ENCODE results near the gene VGLL4.

Gene VGLL4

GRCh38 chr3:11661827-11662226 lies 18.1 kb upstream of the VGLL4 start:
- Histone ChIP-seq H2AFZ (ENCODE audit: low read depth, low read length, severe bottlenecking) (no peak overlapping the region), H3K9me3 (ENCODE audit: insufficient read depth, low read length) (no peaks in the 10 kb centered on the region), H3K27ac (ENCODE audit: low read depth, low read length) (no peak overlapping the region), H3K79me2 (ENCODE audit: insufficient read depth, low read length) (no peaks in the 10 kb centered on the region), H3F3A (ENCODE audit: insufficient read depth) (no peaks in the 10 kb centered on the region), H3K9ac (ENCODE audit: low read length) (no peak overlapping the region), H3K36me3 (ENCODE audit: low read length) (no peaks in the 10 kb centered on the region), H4K20me1 (ENCODE audit: low read depth, low read length) (no peaks in the 10 kb centered on the region; the same call in none of the 2 replicates), H3K27me3 (ENCODE audit: low read length) (no peaks in the 10 kb centered on the region), H3K9me2 (replicated peaks; ENCODE audit: insufficient read depth, low read length) (no peaks in the 10 kb centered on the region), H3K4me2 (ENCODE audit: low read depth, low read length, poor library complexity, severe bottlenecking) (no peak overlapping the region), H3K4me3 (ENCODE audit: insufficient read depth, low read length, poor library complexity, severe bottlenecking) (no peak overlapping the region)
- TF ChIP-seq EZH2phosphoT487 (conservative IDR thresholded peaks at IDR 0.05; ENCODE audit: low read length) (no peak), CTCF (IDR thresholded peaks at IDR 0.05; ENCODE audit: insufficient read depth, low read length, poor library complexity, severe bottlenecking) (no peak)

- Histone ChIP-seq H3K9me2 (replicated peaks; ENCODE audit: insufficient read depth, low read length) (no peaks in the 10 kb centered on the region), H3K27me3 (ENCODE audit: low read length) (no peaks in the 10 kb centered on the region), H3F3A (ENCODE audit: insufficient read depth) (no peaks in the 10 kb centered on the region), H3K9me3 (ENCODE audit: insufficient read depth, low read length) (no peaks in the 10 kb centered on the region), H2AFZ (ENCODE audit: low read depth, low read length, severe bottlenecking) (no peak overlapping the region), H3K4me3 (ENCODE audit: insufficient read depth, low read length, poor library complexity, severe bottlenecking) (no peak overlapping the region), H4K20me1 (ENCODE audit: low read depth, low read length) (no peaks in the 10 kb centered on the region; the same call in none of the 2 replicates), H3K36me3 (ENCODE audit: low read length) (no peaks in the 10 kb centered on the region), H3K79me2 (ENCODE audit: insufficient read depth, low read length) (no peaks in the 10 kb centered on the region; the same call in 1 of the 2 replicates), H3K9ac (ENCODE audit: low read length) (no peak overlapping the region), H3K27ac (ENCODE audit: low read depth, low read length) (no peak overlapping the region), H3K4me2 (ENCODE audit: low read depth, low read length, poor library complexity, severe bottlenecking) (no peak overlapping the region)
- no peak for TF ChIP-seq EZH2phosphoT487 (conservative IDR thresholded peaks at IDR 0.05; ENCODE audit: low read length)
Observed at GRCh38 chr3:11661052-11661656, 17.4 kb upstream of the VGLL4 start.

GRCh38 chr3:11660242-11660641 lies 16.5 kb upstream of the VGLL4 start:
- H3K9ac ChIP-seq (ENCODE audit: low read length), result no peak overlapping the region
- no peak overlapping the region for H2AFZ ChIP-seq (ENCODE audit: low read depth, low read length, severe bottlenecking)
- H3K36me3 ChIP-seq (ENCODE audit: low read length), result no peaks in the 10 kb centered on the region
- no peaks in the 10 kb centered on the region for H3K9me2 ChIP-seq (replicated peaks; ENCODE audit: insufficient read depth, low read length)
- TF ChIP-seq CTCF (IDR thresholded peaks at IDR 0.05; ENCODE audit: insufficient read depth, low read length, poor library complexity, severe bottlenecking), result no peak
- TF ChIP-seq EZH2phosphoT487 (conservative IDR thresholded peaks at IDR 0.05; ENCODE audit: low read length), result no peak
- H3F3A ChIP-seq (ENCODE audit: insufficient read depth), result no peaks in the 10 kb centered on the region
- H3K4me2 ChIP-seq (ENCODE audit: low read depth, low read length, poor library complexity, severe bottlenecking), result no peak overlapping the region
- no peak overlapping the region for H3K4me3 ChIP-seq (ENCODE audit: insufficient read depth, low read length, poor library complexity, severe bottlenecking)
- H3K9me3 ChIP-seq (ENCODE audit: insufficient read depth, low read length), result no peaks in the 10 kb centered on the region
- H3K27ac ChIP-seq (ENCODE audit: low read depth, low read length), result no peak overlapping the region
- no peaks in the 10 kb centered on the region; the same call in 1 of the 2 replicates for H3K79me2 ChIP-seq (ENCODE audit: insufficient read depth, low read length)
- H3K27me3 ChIP-seq (ENCODE audit: low read length), result no peaks in the 10 kb centered on the region
- no peaks in the 10 kb centered on the region; the same call in none of the 2 replicates for H4K20me1 ChIP-seq (ENCODE audit: low read depth, low read length)

- Histone ChIP-seq H3K9ac (ENCODE audit: low read length) (no peak overlapping the region), H3K79me2 (ENCODE audit: insufficient read depth, low read length) (no peaks in the 10 kb centered on the region; the same call in 1 of the 2 replicates), H3K27me3 (ENCODE audit: low read length) (no peaks in the 10 kb centered on the region), H3K9me2 (replicated peaks; ENCODE audit: insufficient read depth, low read length) (no peaks in the 10 kb centered on the region), H3K36me3 (ENCODE audit: low read length) (no peaks in the 10 kb centered on the region), H3K27ac (ENCODE audit: low read depth, low read length) (no peak overlapping the region), H3K9me3 (ENCODE audit: insufficient read depth, low read length) (no peaks in the 10 kb centered on the region), H3K4me3 (ENCODE audit: insufficient read depth, low read length, poor library complexity, severe bottlenecking) (no peak overlapping the region), H3F3A (ENCODE audit: insufficient read depth) (no peaks in the 10 kb centered on the region), H3K4me2 (ENCODE audit: low read depth, low read length, poor library complexity, severe bottlenecking) (no peak overlapping the region), H4K20me1 (ENCODE audit: low read depth, low read length) (peaks cover 5% of the 10 kb centered on the region), H2AFZ (ENCODE audit: low read depth, low read length, severe bottlenecking) (no peak overlapping the region)
- TF ChIP-seq CTCF (IDR thresholded peaks at IDR 0.05; ENCODE audit: insufficient read depth, low read length, poor library complexity, severe bottlenecking), result no peak
- TF ChIP-seq EZH2phosphoT487 (conservative IDR thresholded peaks at IDR 0.05; ENCODE audit: low read length), result no peak
Observed at GRCh38 chr3:11658180-11658579, 14.5 kb upstream of the VGLL4 start.
